ENCODE measurements around the gene PRDM2. TPM values are rescaled to one million over a fixed set of nuclear protein-coding genes. Genes with fewer than 3 reads are reported as not detected.

PRDM2 gene
- total RNA-seq, 4 donors from 2014 or later: 54.4 to 99.1 (median 63.1) TPM

DNA sequence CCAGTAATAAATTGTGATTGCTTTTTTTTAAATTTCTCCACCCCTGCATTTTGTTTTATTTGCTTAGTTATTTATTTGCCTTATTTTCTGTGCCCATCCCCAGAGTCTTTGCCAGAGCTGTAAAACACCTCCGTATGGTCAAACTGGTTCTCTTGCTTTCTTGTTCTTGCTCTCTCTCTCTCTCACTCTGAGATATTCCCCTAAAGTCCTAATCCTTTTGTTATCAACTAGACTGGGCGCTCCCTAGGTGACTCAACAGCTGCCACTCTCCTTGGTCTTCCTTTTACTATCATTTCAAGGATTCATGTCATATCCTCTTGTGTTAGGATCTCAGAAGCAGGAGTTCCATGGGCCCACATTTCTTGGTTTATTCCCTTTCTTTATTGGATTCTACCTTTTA is 160.0 kb downstream of the PRDM2 start:
- H3K27me3 ChIP-seq: no peaks in the 10 kb centered on the region
- H3K27ac ChIP-seq: no peak overlapping the region
- DNase-seq (ENCODE audit: low spot score in 2 of 2): no peak
- no peaks in the 10 kb centered on the region for H3K9me3 ChIP-seq
- H3K4me1 ChIP-seq: peaks cover 5% of the 10 kb centered on the region
- no peak for TF ChIP-seq POLR2A (IDR thresholded peaks at IDR 0.05)
- TF ChIP-seq, protein P1, sequence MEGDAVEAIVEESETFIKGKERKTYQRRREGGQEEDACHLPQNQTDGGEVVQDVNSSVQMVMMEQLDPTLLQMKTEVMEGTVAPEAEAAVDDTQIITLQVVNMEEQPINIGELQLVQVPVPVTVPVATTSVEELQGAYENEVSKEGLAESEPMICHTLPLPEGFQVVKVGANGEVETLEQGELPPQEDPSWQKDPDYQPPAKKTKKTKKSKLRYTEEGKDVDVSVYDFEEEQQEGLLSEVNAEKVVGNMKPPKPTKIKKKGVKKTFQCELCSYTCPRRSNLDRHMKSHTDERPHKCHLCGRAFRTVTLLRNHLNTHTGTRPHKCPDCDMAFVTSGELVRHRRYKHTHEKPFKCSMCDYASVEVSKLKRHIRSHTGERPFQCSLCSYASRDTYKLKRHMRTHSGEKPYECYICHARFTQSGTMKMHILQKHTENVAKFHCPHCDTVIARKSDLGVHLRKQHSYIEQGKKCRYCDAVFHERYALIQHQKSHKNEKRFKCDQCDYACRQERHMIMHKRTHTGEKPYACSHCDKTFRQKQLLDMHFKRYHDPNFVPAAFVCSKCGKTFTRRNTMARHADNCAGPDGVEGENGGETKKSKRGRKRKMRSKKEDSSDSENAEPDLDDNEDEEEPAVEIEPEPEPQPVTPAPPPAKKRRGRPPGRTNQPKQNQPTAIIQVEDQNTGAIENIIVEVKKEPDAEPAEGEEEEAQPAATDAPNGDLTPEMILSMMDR (IDR thresholded peaks at IDR 0.05): no peak
- WGBS: 61% methylated on average over 2 of the region's 2 CpGs
- H3K36me3 ChIP-seq: no peaks in the 10 kb centered on the region
- no peak overlapping the region for H3K4me3 ChIP-seq

GRCh38 chr1:13864760-13865159 is 164.8 kb downstream of the PRDM2 start:
- no peak for TF ChIP-seq POLR2A (IDR thresholded peaks at IDR 0.05)
- TF ChIP-seq EP300 (IDR thresholded peaks at IDR 0.05): no peak
- TF ChIP-seq, protein P1 (IDR thresholded peaks at IDR 0.05): no peak
- TF ChIP-seq POLR2AphosphoS5 (IDR thresholded peaks at IDR 0.05): no peak
- 77% methylated on average over 5 of the region's 5 CpGs for WGBS
- H3K4me3 ChIP-seq: no peak overlapping the region
- no peak overlapping the region for H3K27ac ChIP-seq
- peaks cover 5% of the 10 kb centered on the region for H3K4me1 ChIP-seq
- H3K27me3 ChIP-seq: no peaks in the 10 kb centered on the region
- no peaks in the 10 kb centered on the region for H3K36me3 ChIP-seq
- no peaks in the 10 kb centered on the region for H3K9me3 ChIP-seq
- no peak for DNase-seq (ENCODE audit: low spot score in 2 of 2)

DNA sequence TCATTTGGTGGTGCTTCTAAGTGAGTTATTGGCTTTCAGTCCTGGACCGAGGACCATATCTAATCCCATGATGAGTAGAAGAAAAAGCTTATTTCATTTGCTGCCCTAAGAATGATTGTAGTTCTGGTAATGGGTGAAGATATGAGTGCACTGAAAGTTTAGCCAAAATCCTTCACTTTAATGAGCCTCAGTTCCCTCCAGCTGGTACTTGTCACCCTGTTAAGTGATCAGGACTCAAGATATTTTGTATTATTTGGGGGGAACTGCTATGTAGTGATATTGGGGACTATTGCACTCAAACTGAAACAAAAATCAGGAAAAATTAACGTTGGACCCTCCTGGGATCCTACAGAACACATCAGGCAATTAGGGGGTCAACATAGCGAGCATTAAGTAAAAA is 165.9 kb downstream of the PRDM2 start:
- H3K4me3 ChIP-seq: no peak overlapping the region
- H3K36me3 ChIP-seq: no peaks in the 10 kb centered on the region
- WGBS: 74% methylated on average over 3 of the region's 3 CpGs
- no peaks in the 10 kb centered on the region for H3K9me3 ChIP-seq
- TF ChIP-seq EP300 (IDR thresholded peaks at IDR 0.05) (no peak), POLR2AphosphoS5 (IDR thresholded peaks at IDR 0.05) (no peak), POLR2A (IDR thresholded peaks at IDR 0.05) (no peak)
- TF ChIP-seq, protein P1 (IDR thresholded peaks at IDR 0.05): no peak
- DNase-seq (ENCODE audit: low spot score in 2 of 2): no peak
- peaks cover 5% of the 10 kb centered on the region for H3K4me1 ChIP-seq
- no peaks in the 10 kb centered on the region for H3K27me3 ChIP-seq
- H3K27ac ChIP-seq: no peak overlapping the region

DNA sequence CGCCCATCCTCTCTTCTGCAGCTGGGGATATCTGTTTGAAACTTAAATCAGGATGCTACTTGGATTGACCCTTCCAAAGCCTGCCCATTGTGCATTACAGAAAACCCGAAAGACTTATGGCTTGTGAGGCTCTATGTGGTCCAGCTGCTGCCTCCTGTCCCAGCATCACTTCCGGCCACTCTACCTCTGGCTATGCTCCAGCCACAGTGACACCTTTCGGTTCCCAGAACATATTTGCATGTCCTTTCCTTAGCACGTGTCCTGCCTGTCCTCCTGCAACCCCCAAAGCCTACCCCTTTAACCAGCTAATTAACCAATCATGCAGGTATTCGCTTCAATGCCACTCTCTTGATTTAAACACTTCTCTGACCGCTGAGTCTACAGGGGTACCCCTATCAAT is 167.6 kb downstream of the PRDM2 start:
- Histone ChIP-seq H3K4me1 (peaks cover 5% of the 10 kb centered on the region), H3K9me3 (no peaks in the 10 kb centered on the region), H3K27me3 (no peaks in the 10 kb centered on the region), H3K4me3 (no peak overlapping the region), H3K27ac (no peak overlapping the region), H3K36me3 (no peaks in the 10 kb centered on the region)
- no peak for DNase-seq (ENCODE audit: low spot score in 2 of 2)
- TF ChIP-seq EP300 (IDR thresholded peaks at IDR 0.05) (no peak), POLR2AphosphoS5 (IDR thresholded peaks at IDR 0.05) (no peak), POLR2A (IDR thresholded peaks at IDR 0.05) (no peak)
- TF ChIP-seq, protein P1 (IDR thresholded peaks at IDR 0.05): no peak
- 82% methylated on average over 7 of the region's 7 CpGs for WGBS

- no peaks in the 10 kb centered on the region for H3K9me3 ChIP-seq
- H3K27me3 ChIP-seq: no peaks in the 10 kb centered on the region
- H3K4me1 ChIP-seq: no peaks in the 10 kb centered on the region
- no peaks in the 10 kb centered on the region for H3K36me3 ChIP-seq
- DNase-seq (ENCODE audit: low spot score in 2 of 2): no peak
- TF ChIP-seq EP300 (IDR thresholded peaks at IDR 0.05) (no peak), POLR2AphosphoS5 (IDR thresholded peaks at IDR 0.05) (no peak), POLR2A (IDR thresholded peaks at IDR 0.05) (no peak)
- TF ChIP-seq, protein P1 (IDR thresholded peaks at IDR 0.05): no peak
- H3K27ac ChIP-seq: no peak overlapping the region
- H3K4me3 ChIP-seq: no peak overlapping the region
- 57% methylated on average over 7 of the region's 7 CpGs for WGBS
These were observed 169.3 kb downstream of the PRDM2 start for GRCh38 chr1:13869172-13869797.

Measured in suprapubic skin (tissue), 4 donors.